Panc1 (cell line): ENCODE measurements around the gene OMA1. TPM values are rescaled to one million over a fixed set of nuclear protein-coding genes. Genes with fewer than 3 reads are reported as not detected.

ENCODE experiments used
- ATAC-seq: fragments of 200-7000 bp; cut with Tn5 transposase; 2 replicates; pipeline ENCODE4 v1.9.1; 2020; ENCODE audit warnings: mild to moderate bottlenecking, moderate library complexity
- BruUV-seq: library from RNA; stranded (reverse); fragments of 400-500 nt; replicated peaks from 2 replicates; lab custom pipeline; 2021; lab: Mats Ljungman, UMichigan
- CTCF ChIA-PET: fragments of 300-600 bp; sonication (Branson Sonifier 250); formaldehyde crosslinking; loops from one replicate; lab custom pipeline; 2022; ENCODE audit warnings: antibody characterized with exemption; lab: Charles Lee
- POLR2A ChIA-PET: fragments of 300-600 bp; sonication (Branson Sonifier 250); formaldehyde crosslinking; loops from one replicate; lab custom pipeline; 2022; ENCODE audit warnings: antibody characterized with exemption; lab: Charles Lee
- DNase-seq: peaks from one replicate; pipeline ENCODE4 v3.0.0-alpha.2; 2010; ENCODE audit warnings: low read depth, low spot score
- H3K27ac ChIP-seq: 2 replicates; pipeline ENCODE4 v1.5.1; 2011; ENCODE audit warnings: mild to moderate bottlenecking, low read length, inconsistent platforms
- H3K27me3 ChIP-seq: fragments of 200-500 bp; sonication (Bioruptor generic); 2 replicates; pipeline ENCODE4 v1.6.0; 2014; ENCODE audit warnings: low read length, inconsistent platforms; ENCODE audit not compliant: control insufficient read depth, insufficient read depth
- H3K36me3 ChIP-seq: fragments of 200-500 bp; sonication (Bioruptor generic); 2 replicates; pipeline ENCODE4 v1.5.1; 2014; ENCODE audit warnings: inconsistent platforms, mild to moderate bottlenecking, low read length, moderate library complexity; ENCODE audit not compliant: control insufficient read depth, insufficient read depth
- H3K4me1 ChIP-seq: 2 replicates; pipeline ENCODE4 v1.5.1; 2011; ENCODE audit warnings: inconsistent platforms, mild to moderate bottlenecking, low read length, moderate library complexity; ENCODE audit not compliant: control insufficient read depth, insufficient read depth
- H3K4me3 ChIP-seq, 2 experiments: 2 replicates each; pipeline ENCODE4 v1.5.1; 2011 to 2012; ENCODE audit warnings: low read depth in 2 of 2, low read length in 2 of 2, mild to moderate bottlenecking in 2 of 2, inconsistent platforms in 1 of 2, moderate library complexity in 1 of 2
- H3K9me3 ChIP-seq: fragments of 200-500 bp; sonication (Bioruptor generic); 2 replicates; pipeline ENCODE4 v1.5.1; 2014; ENCODE audit warnings: low read depth, mild to moderate bottlenecking, inconsistent platforms, low read length, moderate library complexity; ENCODE audit not compliant: control insufficient read depth, insufficient read depth
- CTCF ChIP-seq: fragments of 450-650 bp; IDR thresholded peaks from 2 replicates; pipeline ENCODE4 v1.5.1; 2017; ENCODE audit warnings: mild to moderate bottlenecking
- POLR2AphosphoS5 ChIP-seq: IDR thresholded peaks from 2 replicates; pipeline ENCODE4 v1.6.1; 2012; ENCODE audit warnings: mild to moderate bottlenecking, low read depth, low read length, moderate library complexity
- REST ChIP-seq, 2 experiments: IDR thresholded peaks; 2 replicates each; pipeline ENCODE4 v1.6.1; 2011 to 2012; ENCODE audit warnings: low read depth in 2 of 2, control low read depth in 1 of 2, low read length in 1 of 2, mild to moderate bottlenecking in 1 of 2, moderate library complexity in 1 of 2; ENCODE audit not compliant: insufficient read depth in 1 of 2
- SIN3A ChIP-seq: IDR thresholded peaks from 2 replicates; pipeline ENCODE4 v1.6.1; 2012; ENCODE audit warnings: low read depth, mild to moderate bottlenecking, low read length, moderate library complexity, borderline replicate concordance; ENCODE audit not compliant: insufficient read depth
- TCF7L2 ChIP-seq: IDR thresholded peaks from 2 replicates; pipeline ENCODE4 v1.6.1; 2011; ENCODE audit warnings: mild to moderate bottlenecking, low read depth, low read length, inconsistent platforms
- in situ Hi-C: cut with HindIII; loops from 2 replicates; pipeline ENCODE4 v1.10.0; 2016; ENCODE audit warnings: low sequenced_read_pairs, low pct_unique_long_range_greater_than_20kb
- intact Hi-C: fragments of 100-400 bp; cut with micrococcal nuclease; formaldehyde crosslinking; loops from one replicate; pipeline ENCODE4 v1.10.0; 2022; ENCODE audit not compliant: unreplicated experiment
- total RNA-seq: library from RNA; stranded (reverse); gene quantifications from one replicate; pipeline ENCODE4 v1.2.1, GENCODE V29; 2021; ENCODE audit not compliant: unreplicated experiment

The OMA1 gene
- total RNA-seq, 1 experiment from 2014 or later: 16.6 TPM

GRCh38 chr1:58465825-58466629 is 80.5 kb downstream of the OMA1 start:
- Histone ChIP-seq H3K4me3 (no peak overlapping the region), H3K9me3 (no peaks in the 10 kb centered on the region), H3K27me3 (no peaks in the 10 kb centered on the region), H3K4me1 (no peaks in the 10 kb centered on the region), H3K27ac (no peak overlapping the region), H3K36me3 (no peaks in the 10 kb centered on the region)
- no TSS peak for BruUV-seq
- intact Hi-C loops: no loop called here
- DNase-seq (no peak), ATAC-seq (no peak)
- in situ Hi-C loops: no loop called here
- CTCF ChIA-PET: no interaction called here
- no peak for TF ChIP-seq TCF7L2
- POLR2A ChIA-PET: no interaction called here

- no peaks in the 10 kb centered on the region for H3K27me3 ChIP-seq
- no peak overlapping the region for H3K4me3 ChIP-seq
- H3K27ac ChIP-seq: no peak overlapping the region
- in situ Hi-C loops: no loop called here
- no peaks in the 10 kb centered on the region for H3K9me3 ChIP-seq
- no peak for TF ChIP-seq TCF7L2
- no peak for TF ChIP-seq CTCF
- no peak for TF ChIP-seq REST (IDR thresholded peaks at IDR 0.05; ENCODE audit: insufficient read depth in 1 of 2, low read depth in 2 of 2, low read length in 1 of 2)
- TF ChIP-seq SIN3A: no peak
- no peak for TF ChIP-seq POLR2AphosphoS5
- no peaks in the 10 kb centered on the region for H3K4me1 ChIP-seq
- ATAC-seq (no peak), DNase-seq (no peak)
- no TSS peak for BruUV-seq
- ChIA-PET POLR2A (interaction anchor here (0.5 kb wide), 1 partner anchor 108 kb away, joined by 6 read pairs; no protein-coding TSS in a partner anchor), CTCF (no interaction called here)
- no peaks in the 10 kb centered on the region for H3K36me3 ChIP-seq
- intact Hi-C loops: no loop called here
Observed at GRCh38 chr1:58465176-58465575, 81.3 kb downstream of the OMA1 start.

- no peak overlapping the region for H3K27ac ChIP-seq
- intact Hi-C loops: no loop called here
- TF ChIP-seq REST (IDR thresholded peaks at IDR 0.05; ENCODE audit: insufficient read depth in 1 of 2, low read depth in 2 of 2, low read length in 1 of 2) (peak; percentile 68 to 76; a peak in 3 of 4 replicates), SIN3A (no peak)
- H3K4me3 ChIP-seq: no peak overlapping the region
- no peak for ATAC-seq
- BruUV-seq: no TSS peak
- H3K36me3 ChIP-seq: no peaks in the 10 kb centered on the region
- H3K27me3 ChIP-seq: no peaks in the 10 kb centered on the region
- no peak for DNase-seq
- in situ Hi-C loops: no loop called here
- ChIA-PET CTCF (no interaction called here), POLR2A (no interaction called here)
- H3K9me3 ChIP-seq: no peaks in the 10 kb centered on the region
- H3K4me1 ChIP-seq: no peaks in the 10 kb centered on the region
Observed at GRCh38 chr1:58460469-58460868, 86.1 kb downstream of the OMA1 start.
